ENCODE data around the gene PSD2.

The PSD2 gene

GRCh38 chr5:139811274-139811607 is 15.6 kb downstream of the PSD2 start:
- DNase-seq (ENCODE audit: low read depth), result no peak

DNA sequence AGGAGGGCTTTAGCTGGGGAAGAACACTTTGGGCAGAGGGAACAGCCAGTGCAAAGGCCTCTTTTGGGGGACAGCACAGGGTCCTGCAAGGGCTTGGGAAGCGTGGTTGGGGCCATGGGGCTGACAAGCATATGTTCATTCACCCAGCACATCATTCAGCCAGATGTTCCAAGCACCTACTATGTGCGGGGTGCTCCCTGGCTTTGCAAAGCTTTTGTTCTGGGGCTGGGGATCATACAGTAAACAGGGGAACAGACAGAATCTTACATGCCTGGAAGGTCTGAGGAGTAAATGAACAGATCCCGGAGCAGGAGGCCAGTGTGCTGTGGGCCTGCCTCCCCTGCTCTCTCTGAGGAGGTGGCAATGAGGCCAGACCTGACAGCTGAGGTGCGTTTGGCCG is 16.7 kb downstream of the PSD2 start:
- DNase-seq (ENCODE audit: low read depth), result no peak

GRCh38 chr5:139812836-139813805 is 17.5 kb downstream of the PSD2 start:
- no peak for DNase-seq (ENCODE audit: low read depth)

DNA sequence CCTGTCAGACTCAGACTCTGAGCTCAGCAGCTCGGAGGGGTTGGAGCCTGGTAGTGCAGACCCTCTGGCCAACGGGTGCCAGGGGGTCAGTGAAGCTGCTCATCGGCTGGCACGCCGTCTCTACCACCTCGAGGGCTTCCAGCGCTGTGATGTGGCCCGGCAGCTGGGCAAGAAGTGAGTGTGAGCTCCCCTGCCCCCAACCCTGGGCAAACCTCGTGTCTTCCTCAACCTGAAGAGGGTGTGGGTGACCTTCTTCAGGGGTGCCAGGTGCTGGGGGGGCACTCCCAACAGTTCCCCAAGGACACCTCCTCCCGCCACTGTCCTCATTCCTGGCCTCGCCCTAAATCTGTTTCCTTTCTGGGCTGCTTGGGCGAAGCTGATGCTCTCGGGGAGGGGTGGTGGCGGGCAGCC is 18.6 kb downstream of the PSD2 start:
- DNase-seq (ENCODE audit: low read depth), result no peak

GRCh38 chr5:139814704-139815280 is 19.2 kb downstream of the PSD2 start:
- no peak for DNase-seq (ENCODE audit: low read depth)

DNA sequence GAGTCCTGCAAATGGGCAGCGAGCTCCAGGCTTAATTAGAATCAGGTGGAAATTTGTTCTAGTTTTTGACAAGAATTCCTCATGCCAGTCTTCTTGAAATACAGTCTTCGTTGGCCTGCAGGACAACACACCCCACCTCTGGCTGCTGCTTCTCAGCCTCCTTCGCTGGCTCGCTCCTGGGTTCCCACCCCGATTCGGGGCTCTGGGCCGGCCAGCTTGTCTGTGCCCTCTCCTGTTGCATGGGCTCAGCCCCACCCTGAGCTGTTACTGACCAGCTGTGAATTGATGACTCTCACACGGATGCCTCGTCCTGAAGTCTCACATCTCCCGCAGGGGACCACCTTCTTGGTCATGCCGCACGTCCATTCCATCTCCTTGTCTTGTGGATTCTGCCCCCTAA is 21.0 kb downstream of the PSD2 start:
- no peak for DNase-seq (ENCODE audit: low read depth)

GRCh38 chr5:139817362-139817761 is 21.8 kb downstream of the PSD2 start:
- no peak for DNase-seq (ENCODE audit: low read depth)

GRCh38 chr5:139817970-139818369 is 22.4 kb downstream of the PSD2 start:
- no peak for DNase-seq (ENCODE audit: low read depth)

- no peak for DNase-seq (ENCODE audit: low read depth)
Observed at GRCh38 chr5:139820130-139820529, 24.5 kb downstream of the PSD2 start.

GRCh38 chr5:139820606-139821005 is 25.0 kb downstream of the PSD2 start:
- DNase-seq (ENCODE audit: low read depth), result no peak

- no peak for DNase-seq (ENCODE audit: low read depth)
Observed at GRCh38 chr5:139821806-139822552, 26.4 kb downstream of the PSD2 start.

- no peak for DNase-seq (ENCODE audit: low read depth)
Observed at GRCh38 chr5:139822553-139823425, 27.2 kb downstream of the PSD2 start.

GRCh38 chr5:139823757-139824355 is 28.2 kb downstream of the PSD2 start:
- DNase-seq (ENCODE audit: low read depth), result no peak

GRCh38 chr5:139825690-139826089 is 30.1 kb downstream of the PSD2 start:
- DNase-seq (ENCODE audit: low read depth), result no peak

DNA sequence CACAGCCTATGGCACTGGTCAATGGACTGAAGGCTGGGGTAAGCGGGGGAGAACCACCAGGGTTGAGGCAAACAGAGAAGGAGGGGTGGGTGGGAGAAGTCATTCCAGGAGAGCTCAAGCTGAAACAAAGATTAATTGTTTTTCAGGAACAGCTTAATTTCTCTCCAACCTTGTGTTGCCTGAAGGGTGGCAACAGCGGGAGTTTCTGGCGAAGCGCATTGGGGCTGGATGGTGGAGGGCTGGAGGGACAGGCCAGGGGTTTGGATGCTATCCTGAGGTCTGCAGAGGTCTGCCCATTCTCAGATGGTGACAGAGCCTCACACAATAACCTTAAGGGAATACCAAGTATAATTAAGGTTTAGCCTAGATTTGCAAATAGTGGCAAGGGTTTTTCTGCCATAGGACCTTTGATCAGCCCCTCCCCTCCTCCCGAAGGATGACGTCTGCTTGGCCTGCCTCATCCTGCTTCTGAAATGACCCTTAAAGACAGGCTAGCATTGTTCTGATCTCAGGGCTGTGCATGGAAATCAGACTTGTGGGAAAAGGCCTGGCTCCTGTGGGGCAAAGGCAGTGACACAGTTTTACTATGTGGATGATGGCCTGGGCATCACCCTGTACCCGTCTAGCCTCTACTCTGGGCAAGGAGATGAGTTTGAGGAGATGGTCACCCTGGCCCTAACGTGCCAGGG is 32.7 kb downstream of the PSD2 start:
- DNase-seq (ENCODE audit: low read depth), result no peak

GRCh38 chr5:139829471-139829870 is 33.9 kb downstream of the PSD2 start:
- DNase-seq (ENCODE audit: low read depth), result no peak

GRCh38 chr5:139831624-139832023 is 36.0 kb downstream of the PSD2 start:
- no peak for DNase-seq (ENCODE audit: low read depth)

DNA sequence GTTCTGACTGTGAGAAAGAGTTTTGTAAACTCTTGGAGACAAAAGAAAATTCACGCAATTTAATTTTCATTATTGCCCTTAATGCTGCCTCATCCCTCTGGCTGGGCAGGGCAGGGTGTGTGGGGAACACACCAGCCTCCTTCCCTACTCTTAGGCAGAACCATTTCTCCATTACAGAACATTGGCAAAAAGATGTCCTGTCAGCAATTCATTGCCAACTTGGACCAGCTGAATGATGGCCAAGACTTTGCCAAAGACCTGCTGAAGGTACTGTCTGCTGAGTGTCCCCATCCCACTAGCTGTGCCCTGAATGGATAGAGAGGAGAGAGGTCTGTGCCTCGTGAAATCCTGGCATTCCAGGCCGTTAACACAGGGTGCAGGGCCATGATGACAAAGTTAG is 37.9 kb downstream of the PSD2 start:
- no peak for DNase-seq (ENCODE audit: low read depth)

DNA sequence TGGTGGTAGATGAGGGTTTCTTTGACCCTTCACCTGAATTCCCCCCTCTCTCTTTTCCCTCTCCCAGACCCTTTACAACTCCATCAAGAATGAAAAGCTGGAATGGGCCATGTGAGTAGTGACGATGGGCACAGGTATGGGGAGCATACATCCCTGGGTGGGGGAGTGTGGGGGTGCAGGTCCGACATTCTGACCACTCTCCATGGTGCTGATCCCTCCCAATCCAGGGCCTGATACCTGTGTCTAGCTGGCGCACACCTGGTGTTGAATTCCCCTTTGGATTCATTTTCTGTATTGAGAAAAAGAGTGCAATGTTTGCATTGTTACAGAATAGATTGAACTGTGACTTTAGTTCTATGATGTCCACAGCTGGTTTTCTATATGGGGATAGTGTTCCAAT is 40.0 kb downstream of the PSD2 start:
- DNase-seq (ENCODE audit: low read depth), result no peak

GRCh38 chr5:139836469-139837208 is 41.0 kb downstream of the PSD2 start:
- DNase-seq (ENCODE audit: low read depth), result no peak

All from activated T-cell treated with anti-CD3 and anti-CD28 coated beads for 48 hours (primary cell).